ENCODE measurements around the gene JPT2.
A peak's percentile ranks its signal among the peaks of the same experiment; 100 is the strongest.

JPT2 gene, protein sequence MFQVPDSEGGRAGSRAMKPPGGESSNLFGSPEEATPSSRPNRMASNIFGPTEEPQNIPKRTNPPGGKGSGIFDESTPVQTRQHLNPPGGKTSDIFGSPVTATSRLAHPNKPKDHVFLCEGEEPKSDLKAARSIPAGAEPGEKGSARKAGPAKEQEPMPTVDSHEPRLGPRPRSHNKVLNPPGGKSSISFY

GRCh38 chr16:1677942-1678499 lies at the start of gene JPT2:
JPT2 (plus strand) TSS chr16:1678279; CDS start chr16:1678313, 34 bp downstream.
- DNase-seq (ENCODE audit: low spot score) = peak; percentile 99

GRCh38 chr16:1630450-1631213 lies 47.4 kb upstream of the JPT2 start:
- DNase-seq (ENCODE audit: low spot score) = no peak

DNA sequence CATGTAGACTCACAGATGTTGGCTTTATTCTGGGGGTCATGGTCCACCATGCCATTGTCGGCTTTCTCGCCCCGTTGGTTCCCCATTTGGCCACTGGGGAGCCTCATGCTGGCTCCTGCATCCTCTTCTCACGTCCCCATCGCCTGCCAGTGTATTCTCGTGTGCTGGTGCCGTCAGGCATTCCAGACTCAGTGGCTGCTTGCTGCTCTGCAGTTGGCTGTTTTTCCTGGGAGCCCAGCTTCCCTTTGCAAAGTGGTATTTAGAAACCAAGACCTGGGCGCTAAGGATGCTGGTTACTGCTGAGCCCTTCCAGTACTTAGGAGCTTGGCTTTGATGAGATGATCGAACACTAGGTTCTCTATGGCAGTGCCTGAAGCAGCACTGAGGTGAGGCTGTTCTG lies 46.8 kb upstream of the JPT2 start:
- no peak for DNase-seq (ENCODE audit: low spot score)

DNA sequence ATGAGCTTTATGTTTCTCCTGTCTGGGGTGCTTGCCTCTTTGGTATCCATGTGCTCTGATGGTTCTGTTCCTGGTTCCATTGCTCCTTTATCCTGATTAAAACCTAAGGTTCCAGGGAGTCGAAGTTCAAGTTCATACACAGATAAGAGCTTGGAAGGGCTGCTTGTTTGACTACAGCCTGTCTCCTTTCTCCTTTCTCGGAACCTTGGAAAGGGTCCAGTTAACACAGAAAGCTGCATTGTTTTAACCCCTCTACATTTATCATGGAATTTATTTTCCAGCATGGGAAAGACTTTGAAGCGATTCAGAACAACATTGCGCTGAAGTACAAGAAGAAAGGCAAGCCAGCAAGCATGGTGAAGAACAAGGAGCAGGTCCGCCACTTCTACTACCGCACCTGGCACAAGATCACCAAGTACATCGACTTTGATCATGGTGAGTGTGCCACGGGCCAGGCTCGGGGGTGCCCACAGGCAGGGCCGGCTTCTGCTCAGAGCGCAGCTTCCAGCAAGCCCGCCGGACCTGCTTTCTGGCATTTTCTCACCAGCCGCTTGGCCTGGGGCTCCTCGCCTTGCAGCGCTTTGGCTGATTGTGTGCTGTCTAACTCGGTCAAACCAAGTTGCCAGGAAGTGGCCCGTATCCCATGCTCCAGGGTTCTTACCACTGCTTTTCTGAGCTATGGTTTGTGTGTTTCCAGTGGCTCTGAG lies 46.0 kb upstream of the JPT2 start:
- no peak for DNase-seq (ENCODE audit: low spot score)

DNA sequence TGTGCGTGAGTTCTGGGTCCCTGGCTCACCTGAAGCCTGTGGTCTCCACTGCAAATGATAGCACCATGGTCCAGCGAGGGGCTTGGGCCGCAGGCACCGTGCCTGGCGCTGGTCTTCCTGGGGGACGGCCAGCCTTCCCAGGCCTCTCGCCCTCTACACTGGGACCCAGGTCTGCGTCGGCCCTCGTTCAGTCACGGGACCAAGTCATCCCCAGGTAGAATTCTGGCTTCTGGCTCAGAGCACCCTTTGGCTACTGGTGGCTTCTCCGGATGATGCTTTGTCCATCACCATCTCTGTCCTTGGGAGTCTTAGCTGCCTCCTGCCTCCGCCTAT lies 45.5 kb upstream of the JPT2 start:
- no peak for DNase-seq (ENCODE audit: low spot score)

- DNase-seq (ENCODE audit: low spot score) = no peak
Observed at GRCh38 chr16:1633310-1633709, 44.8 kb upstream of the JPT2 start.

DNA sequence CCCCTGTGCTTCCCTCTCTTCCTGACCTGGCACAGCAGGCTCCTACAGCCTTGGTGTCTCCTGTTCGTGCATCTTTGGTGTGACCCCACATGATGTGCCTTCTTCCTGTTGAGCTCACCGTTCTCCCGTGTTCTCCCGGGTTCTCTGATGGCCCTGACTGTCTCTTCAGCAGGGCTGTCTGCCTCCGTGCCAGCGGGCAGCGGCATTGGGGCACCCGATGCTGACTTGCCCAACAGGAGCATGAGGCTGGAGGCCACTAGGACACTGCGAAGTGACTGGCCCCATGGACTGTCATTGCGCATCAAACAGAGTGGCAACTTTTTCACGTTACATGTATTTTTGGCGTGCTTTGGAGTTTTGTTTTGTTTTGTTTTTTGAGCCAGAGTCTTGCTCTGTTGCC lies 43.5 kb upstream of the JPT2 start:
- DNase-seq (ENCODE audit: low spot score) = no peak

DNA sequence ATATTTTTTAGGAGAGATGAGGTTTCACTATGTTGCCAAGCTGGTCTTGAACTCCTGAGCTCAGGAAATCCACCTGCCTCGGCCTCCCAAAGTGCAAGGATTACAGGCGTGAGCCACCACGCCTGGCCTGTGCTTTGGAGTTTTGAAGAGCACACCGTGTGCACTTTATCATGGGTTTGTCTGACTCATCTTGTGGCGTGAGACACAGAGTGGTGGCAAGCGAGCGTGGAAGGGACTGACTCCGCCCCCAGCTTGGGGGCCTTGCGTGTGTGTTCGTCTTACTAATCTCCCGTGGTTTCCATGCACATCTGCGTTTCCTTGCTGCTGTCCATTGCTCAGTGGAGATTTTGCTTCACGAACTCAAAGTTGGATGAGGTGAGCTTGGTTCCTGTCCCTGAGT lies 43.0 kb upstream of the JPT2 start:
- DNase-seq (ENCODE audit: low spot score) = no peak

DNA sequence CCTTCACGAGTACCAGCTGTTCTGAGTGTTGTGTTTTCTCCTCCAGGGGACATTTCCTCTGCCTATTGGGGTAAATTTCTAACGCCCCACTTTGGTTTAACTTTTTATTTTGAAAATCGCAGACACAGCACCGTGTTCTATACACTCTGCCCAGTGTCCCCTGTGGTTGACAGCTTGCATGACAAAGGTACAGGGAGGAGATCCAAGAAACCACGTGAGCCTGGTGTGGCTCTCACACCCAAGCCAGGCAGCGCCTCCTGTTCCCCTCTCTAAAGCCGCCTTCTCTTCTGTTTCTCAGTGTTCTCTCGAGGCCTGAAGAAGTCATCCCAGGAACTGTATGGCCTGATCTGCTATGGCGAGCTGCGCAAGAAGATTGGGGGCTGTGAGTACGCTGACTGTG lies 40.6 kb upstream of the JPT2 start:
- no peak for DNase-seq (ENCODE audit: low spot score)

- no peak for DNase-seq (ENCODE audit: low spot score)
Observed at GRCh38 chr16:1638757-1639156, 39.3 kb upstream of the JPT2 start.

DNA sequence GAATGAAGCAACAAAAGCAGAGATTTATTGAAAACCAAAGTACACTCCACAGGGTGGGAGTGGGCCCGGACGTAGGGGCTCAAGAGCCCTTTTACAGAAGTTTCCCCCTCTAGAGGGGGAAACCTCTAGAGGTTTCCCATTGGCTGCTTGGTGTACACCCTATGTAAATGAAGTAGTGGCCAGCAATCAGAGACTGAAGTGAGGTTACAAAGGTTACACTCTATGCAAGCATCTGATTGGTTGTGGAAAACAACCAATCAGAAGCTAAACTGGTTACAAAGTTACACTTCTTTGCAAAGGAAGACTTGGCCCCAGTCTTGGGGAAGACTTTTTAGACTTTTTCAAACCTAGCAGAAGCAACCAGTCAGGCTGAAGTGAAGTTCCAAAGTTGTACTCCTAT lies 38.8 kb upstream of the JPT2 start:
- DNase-seq (ENCODE audit: low spot score) = no peak

DNA sequence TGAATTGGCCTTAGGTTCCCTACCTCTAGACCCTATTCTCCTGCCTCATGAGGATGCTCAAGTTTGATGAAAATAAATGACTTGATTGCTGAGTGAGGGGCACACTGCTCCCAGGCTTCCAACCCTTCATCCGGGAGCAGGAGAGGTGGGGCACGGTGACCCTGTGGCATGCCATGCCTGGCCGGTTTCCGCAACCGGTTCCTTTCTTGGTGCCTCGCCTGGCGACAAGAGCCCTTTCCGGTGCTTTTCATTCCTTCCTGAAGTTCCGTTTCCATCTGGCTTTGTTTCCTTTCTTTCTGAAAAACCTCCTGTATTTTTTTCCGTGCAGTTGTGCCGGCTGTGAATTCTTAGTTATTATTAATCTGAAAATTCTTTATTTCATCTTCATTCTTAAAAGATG lies 38.2 kb upstream of the JPT2 start:
- no peak for DNase-seq (ENCODE audit: low spot score)

GRCh38 chr16:1640261-1640941 lies 37.7 kb upstream of the JPT2 start:
- DNase-seq (ENCODE audit: low spot score) = no peak

- DNase-seq (ENCODE audit: low spot score) = no peak
Observed at GRCh38 chr16:1641261-1641660, 36.8 kb upstream of the JPT2 start.

GRCh38 chr16:1642148-1642547 lies 35.9 kb upstream of the JPT2 start:
- no peak for DNase-seq (ENCODE audit: low spot score)

GRCh38 chr16:1642753-1643152 lies 35.3 kb upstream of the JPT2 start:
- DNase-seq (ENCODE audit: low spot score) = no peak

- no peak for DNase-seq (ENCODE audit: low spot score)
Observed at GRCh38 chr16:1643521-1643920, 34.6 kb upstream of the JPT2 start.

DNA sequence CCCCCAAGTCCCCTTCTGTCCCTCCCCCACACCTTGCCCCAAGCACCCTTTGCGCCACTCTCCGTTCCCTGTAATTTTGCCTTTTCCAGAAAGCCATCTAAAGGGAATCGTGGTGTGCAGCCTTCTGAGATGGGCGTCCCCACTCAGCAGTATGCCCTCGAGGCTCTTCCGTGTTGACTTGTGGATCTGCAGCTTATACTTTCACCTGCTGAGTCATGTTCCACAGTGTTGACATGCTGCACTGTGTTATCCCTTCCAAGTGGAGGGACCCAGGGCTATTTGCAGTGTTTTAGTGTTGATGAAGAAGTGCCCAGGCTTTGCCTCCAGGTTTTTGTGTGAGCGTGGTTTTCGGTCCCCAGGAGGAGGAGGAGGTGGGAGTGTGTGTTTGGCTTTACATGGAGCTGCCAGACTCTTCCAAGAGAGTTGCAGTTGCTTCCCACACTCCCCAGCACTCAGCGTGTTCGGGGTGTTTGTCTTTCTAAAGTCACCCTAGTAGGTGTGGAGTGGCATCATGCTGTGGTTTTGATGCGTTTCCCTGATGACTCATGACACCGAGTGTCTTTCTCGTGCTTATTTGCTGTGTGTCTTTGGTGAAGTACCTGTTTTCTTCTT lies 32.1 kb upstream of the JPT2 start:
- no peak for DNase-seq (ENCODE audit: low spot score)

GRCh38 chr16:1647856-1648255 lies 30.2 kb upstream of the JPT2 start:
- no peak for DNase-seq (ENCODE audit: low spot score)

DNA sequence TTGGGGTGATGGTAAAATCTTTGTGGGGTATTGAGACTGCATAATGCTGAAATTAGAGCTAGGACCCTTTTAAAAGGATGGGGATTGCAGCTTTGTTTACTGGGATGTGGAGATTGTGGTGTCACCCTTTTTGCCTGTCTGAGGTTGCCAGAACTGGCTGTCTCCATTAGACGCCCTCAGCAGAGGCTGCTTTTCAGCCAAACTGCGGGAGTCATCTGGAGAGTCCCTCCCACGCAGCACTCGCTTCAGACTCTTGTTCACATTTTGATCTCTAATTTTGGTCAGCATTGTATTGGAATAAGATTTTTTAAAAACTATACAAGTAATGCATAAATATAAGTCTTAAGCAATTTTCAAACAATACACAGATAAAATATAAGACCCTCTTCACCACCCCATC lies 27.9 kb upstream of the JPT2 start:
- peak; percentile 46 for DNase-seq (ENCODE audit: low spot score)

DNA sequence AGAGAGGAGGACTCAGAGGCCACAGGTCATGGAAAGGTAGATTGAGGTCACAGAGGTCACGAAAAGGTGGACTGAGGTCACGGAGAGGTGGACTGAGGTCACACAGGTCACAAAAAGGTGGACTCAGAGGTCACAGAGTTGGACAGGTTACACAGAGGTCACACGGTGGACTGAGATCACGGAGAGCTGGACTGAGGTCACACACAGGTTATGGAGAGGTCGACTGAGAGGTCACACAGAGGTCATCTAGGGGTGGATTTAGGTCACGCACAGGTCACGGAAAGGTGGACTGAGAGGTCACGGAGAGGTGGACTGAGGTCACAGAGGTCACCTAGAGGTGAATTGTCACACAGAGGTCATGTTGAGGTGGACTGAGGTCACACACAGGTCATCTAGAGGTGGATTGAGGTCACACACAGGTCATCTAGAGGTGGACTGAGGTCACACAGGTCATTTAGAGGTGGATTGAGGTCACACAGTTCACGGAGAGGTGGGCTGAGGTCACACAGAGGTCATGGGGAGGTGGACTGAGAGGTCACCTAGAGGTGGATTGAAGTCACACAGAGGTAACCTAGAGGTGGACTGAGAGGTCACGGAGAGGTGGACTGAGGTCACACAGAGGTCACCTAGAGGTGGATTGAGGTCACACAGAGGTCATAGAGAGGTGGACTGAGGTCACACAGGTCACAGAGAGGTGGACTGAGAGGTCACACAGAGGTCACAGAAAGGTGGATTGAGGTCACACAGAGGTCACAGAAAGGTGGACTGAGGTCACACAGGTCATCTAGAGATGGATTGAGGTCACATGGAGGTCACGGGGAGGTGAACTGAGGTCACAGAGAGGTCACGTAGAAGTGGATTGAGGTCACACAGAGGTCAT lies 26.7 kb upstream of the JPT2 start:
- no peak for DNase-seq (ENCODE audit: low spot score)

Data from GM03348 (cell line).